Hair follicle dermal papilla cell (primary cell): Measurements from ENCODE around the gene OR4C13. TPM values are rescaled to one million over a fixed set of nuclear protein-coding genes. Genes with fewer than 3 reads are reported as not detected.

ENCODE experiments used
- total RNA-seq: library from RNA; depleted of rRNA; stranded (reverse); fragments of >200 nt; gene quantifications from 2 replicates; pipeline ENCODE4 v1.2.3, GENCODE V29; 2012

The OR4C13 gene
- total RNA-seq, result not detected in 2 replicates

DNA sequence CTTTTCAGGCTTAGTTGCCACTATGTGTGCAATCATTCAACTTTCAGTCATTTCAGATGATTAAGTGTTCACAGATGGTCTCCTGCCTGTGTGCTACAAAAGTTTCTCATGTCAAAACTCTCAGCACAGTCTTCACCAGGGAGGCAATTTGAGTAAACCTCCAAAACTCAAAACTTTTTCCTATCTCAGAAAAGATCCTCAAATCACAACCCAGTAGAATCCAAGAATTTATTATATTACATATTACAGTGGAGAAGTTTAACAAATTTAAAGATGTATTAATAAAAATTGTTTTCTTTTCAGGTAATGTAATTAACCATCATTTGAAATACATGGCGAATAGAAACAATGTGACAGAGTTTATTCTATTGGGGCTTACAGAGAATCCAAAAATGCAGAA lies at the start of gene OR4C13:
TSS of gene OR4C13 (plus strand) at position 301 of the 400 bp plus-strand sequence. CDS start at position 333, 32 bp downstream.

DNA sequence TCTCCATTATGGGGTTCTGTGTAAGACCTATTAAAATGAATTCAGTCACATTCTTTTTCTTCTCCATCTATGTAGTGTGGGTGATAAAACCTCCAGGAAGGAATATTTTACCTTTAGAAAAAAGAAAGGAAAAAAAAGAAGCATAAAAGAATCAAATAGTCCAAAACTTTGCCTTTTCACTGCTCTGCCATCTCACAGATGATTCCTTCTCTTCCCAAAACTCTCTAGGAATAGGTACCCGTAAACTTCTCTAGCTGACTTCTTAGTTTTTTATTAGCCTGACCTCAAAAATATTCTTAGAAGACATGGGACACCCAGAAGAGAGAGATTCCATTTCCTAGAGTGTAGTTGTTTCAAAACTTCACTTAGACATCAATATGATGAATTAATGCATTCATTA lies 30.2 kb downstream of the OR4C13 start, which contains the start of gene OR4C12:
TSS of gene OR4C12 (minus strand) at position 101 of the 400 bp plus-strand sequence. CDS start at position 67, 34 bp downstream.

Other genes with a start within 250 kb of the OR4C13 start
- gene OR4C12, start 30.1 kb downstream of the OR4C13 start, total RNA-seq, result not detected in 2 replicates
- gene OR4C45, start 80.5 kb downstream of the OR4C13 start, total RNA-seq, result not detected in 2 replicates